ENCODE data around the gene SYNM.

GRCh38 chr15:99163271-99164062, 58.6 kb downstream of the SYNM start:
- TF ChIP-seq EZH2phosphoT487 (IDR thresholded peaks at IDR 0.05; ENCODE audit: insufficient read depth, low read depth): no peak
- no peak for TF ChIP-seq EZH2 (IDR thresholded peaks at IDR 0.05; ENCODE audit: insufficient read depth, poor library complexity, severe bottlenecking)

All from GM23248 (cell line).